Neural cell (in vitro differentiated cells): ENCODE results near the gene DR1. TPM values are rescaled to one million over a fixed set of nuclear protein-coding genes. Genes with fewer than 3 reads are reported as not detected.
"Not testable (repeated sequence)": the region's sequence is repeated elsewhere in the genome, so short reads cannot be mapped to it uniquely, and the experiment has no call there.

Experiments
- H2AFZ ChIP-seq: fragments of 200-600, 300-800 bp; sonication (generic), shearing (Covaris generic); 2 replicates; pipeline ENCODE4 v1.6.0; 2014; ENCODE audit warnings: low read depth, mild to moderate bottlenecking, antibody characterized with exemption, low read length, moderate library complexity
- H3F3A ChIP-seq: fragments of 200-600 bp; shearing (Covaris generic); 2 replicates; pipeline ENCODE4 v1.6.1; 2016; ENCODE audit warnings: mild to moderate bottlenecking, moderate library complexity, mixed read lengths, antibody characterized with exemption, low read length; ENCODE audit not compliant: insufficient read depth, poor library complexity, severe bottlenecking
- H3K27ac ChIP-seq: fragments of 200-600, 300-800 bp; sonication (generic), shearing (Covaris generic); 2 replicates; pipeline ENCODE4 v1.5.1; 2014; ENCODE audit warnings: mild to moderate bottlenecking, low read length, moderate library complexity
- H3K27me3 ChIP-seq: fragments of 300-800, 200-600 bp; sonication (generic), shearing (Covaris generic); 2 replicates; pipeline ENCODE4 v1.6.0; 2014; ENCODE audit warnings: mild to moderate bottlenecking, low read depth, low read length, moderate library complexity; ENCODE audit not compliant: insufficient read depth
- H3K36me3 ChIP-seq: fragments of 300-800, 200-600 bp; sonication (generic), shearing (Covaris generic); 2 replicates; pipeline ENCODE4 v1.5.1; 2014; ENCODE audit warnings: mild to moderate bottlenecking, antibody characterized with exemption, low read length, moderate library complexity; ENCODE audit not compliant: insufficient read depth
- H3K4me2 ChIP-seq: fragments of 300-800, 200-600 bp; sonication (generic), shearing (Covaris generic); 2 replicates; pipeline ENCODE4 v1.6.0; 2014; ENCODE audit warnings: mild to moderate bottlenecking, low read length
- H3K4me3 ChIP-seq: fragments of 300-800, 200-600 bp; sonication (generic), shearing (Covaris generic); 2 replicates; pipeline ENCODE4 v1.5.1; 2014; ENCODE audit warnings: mild to moderate bottlenecking, low read length, moderate library complexity
- H3K79me2 ChIP-seq: fragments of 200-600 bp; shearing (Covaris generic); replicated peaks from 2 replicates; pipeline ENCODE4 v1.6.0; 2014; ENCODE audit warnings: mild to moderate bottlenecking, low read length, moderate library complexity; ENCODE audit not compliant: insufficient read depth
- H3K9ac ChIP-seq: fragments of 300-800, 200-600 bp; sonication (generic), shearing (Covaris generic); 2 replicates; pipeline ENCODE4 v1.6.1; 2016; ENCODE audit warnings: mild to moderate bottlenecking, low read length, mixed read lengths
- H3K9me2 ChIP-seq: fragments of 200-600 bp; shearing (Covaris generic); 2 replicates; pipeline ENCODE4 v1.6.1; 2016; ENCODE audit warnings: mild to moderate bottlenecking, low read length, mixed read lengths; ENCODE audit not compliant: insufficient read depth
- H3K9me3 ChIP-seq: fragments of 200-600, 300-800 bp; sonication (generic), shearing (Covaris generic); 2 replicates; pipeline ENCODE4 v1.6.1; 2016; ENCODE audit warnings: mild to moderate bottlenecking, mixed run types, low read length, moderate library complexity, mixed read lengths
- H4K20me1 ChIP-seq: fragments of 200-600 bp; shearing (Covaris generic); 2 replicates; pipeline ENCODE4 v1.6.1; 2016; ENCODE audit warnings: mild to moderate bottlenecking, mixed run types; ENCODE audit not compliant: insufficient read depth
- EP300 ChIP-seq: fragments of 450-650 bp; conservative IDR thresholded peaks from 2 replicates; pipeline ENCODE4 v1.6.1; 2014; ENCODE audit warnings: antibody characterized with exemption, mild to moderate bottlenecking, moderate library complexity; ENCODE audit not compliant: poor library complexity, severe bottlenecking
- EZH2 ChIP-seq: fragments of 200-600, 300-800 bp; shearing (Covaris generic), sonication (generic); IDR thresholded peaks from 2 replicates; pipeline ENCODE4 v1.6.1; 2014; ENCODE audit warnings: antibody characterized with exemption, low read length, borderline replicate concordance, mild to moderate bottlenecking; ENCODE audit not compliant: insufficient read depth, poor library complexity, severe bottlenecking
- MXI1 ChIP-seq: fragments of 450-650 bp; conservative IDR thresholded peaks from 2 replicates; pipeline ENCODE4 v1.6.1; 2014; ENCODE audit warnings: antibody characterized with exemption, mild to moderate bottlenecking; ENCODE audit not compliant: poor library complexity, severe bottlenecking
- POLR2AphosphoS5 ChIP-seq: IDR thresholded peaks from 2 replicates; pipeline ENCODE4 v1.6.1; 2012
- RAD21 ChIP-seq: fragments of 450-650 bp; conservative IDR thresholded peaks from 2 replicates; pipeline ENCODE4 v1.6.1; 2014; ENCODE audit warnings: antibody characterized with exemption, mild to moderate bottlenecking, moderate library complexity
- SMC3 ChIP-seq: fragments of 450-650 bp; conservative IDR thresholded peaks from 2 replicates; pipeline ENCODE4 v1.6.1; 2014; ENCODE audit warnings: antibody characterized with exemption, mild to moderate bottlenecking, moderate library complexity; ENCODE audit not compliant: poor library complexity
- TAF1 ChIP-seq: IDR thresholded peaks from 2 replicates; pipeline ENCODE4 v1.6.1; 2012; ENCODE audit warnings: low read depth
- polyA plus RNA-seq: library from polyadenylated mRNA; depleted of rRNA; stranded (reverse); fragments of >200 nt; gene quantifications from 2 replicates; pipeline ENCODE4 v1.2.3, GENCODE V29; 2014
- TF ChIP-seq, protein P1 (sequence below): fragments of 450-650 bp; IDR thresholded peaks from 2 replicates; pipeline ENCODE4 v1.5.1; 2014; ENCODE audit warnings: antibody characterized with exemption, mild to moderate bottlenecking, moderate library complexity; ENCODE audit not compliant: poor library complexity, severe bottlenecking
- TF ChIP-seq, protein P2 (sequence below): IDR thresholded peaks from 2 replicates; pipeline ENCODE4 v1.6.1; 2012; ENCODE audit warnings: borderline replicate concordance

DR1 gene
- polyA plus RNA-seq, 1 donor from 2014 or later, result 57.2 TPM

DNA sequence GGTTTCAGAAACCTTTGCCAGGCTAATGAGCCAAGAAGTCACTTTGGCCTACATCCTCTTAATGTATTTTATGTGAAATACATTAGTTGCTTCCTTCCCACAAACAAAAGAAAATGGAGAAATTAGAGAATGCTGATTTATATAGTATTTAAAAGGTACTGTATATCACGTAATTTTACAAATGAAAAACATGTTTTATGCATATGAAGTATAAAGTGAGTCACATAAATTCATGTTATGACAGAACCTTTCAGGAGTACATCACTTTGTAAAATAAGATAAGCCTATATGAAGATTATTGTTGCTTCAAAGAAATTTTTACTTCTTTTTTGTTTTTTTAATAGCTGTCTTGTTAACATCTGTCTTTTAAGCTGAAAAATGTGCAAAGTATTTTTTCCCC is 4.6 kb downstream of the DR1 start:
- H3K9me2 ChIP-seq, result no peaks in the 10 kb centered on the region
- H3K9me3 ChIP-seq, result no peaks in the 10 kb centered on the region
- H3K9ac ChIP-seq, result no peak overlapping the region
- peaks cover 5% of the 10 kb centered on the region for H4K20me1 ChIP-seq
- H2AFZ ChIP-seq, result no peak overlapping the region
- H3K4me3 ChIP-seq, result peak overlapping the region; percentile 86
- TF ChIP-seq EZH2 (no peak), RAD21 (no peak), SMC3 (no peak), EP300 (no peak), POLR2AphosphoS5 (no peak), TAF1 (no peak), MXI1 (no peak)
- TF ChIP-seq, protein P1, sequence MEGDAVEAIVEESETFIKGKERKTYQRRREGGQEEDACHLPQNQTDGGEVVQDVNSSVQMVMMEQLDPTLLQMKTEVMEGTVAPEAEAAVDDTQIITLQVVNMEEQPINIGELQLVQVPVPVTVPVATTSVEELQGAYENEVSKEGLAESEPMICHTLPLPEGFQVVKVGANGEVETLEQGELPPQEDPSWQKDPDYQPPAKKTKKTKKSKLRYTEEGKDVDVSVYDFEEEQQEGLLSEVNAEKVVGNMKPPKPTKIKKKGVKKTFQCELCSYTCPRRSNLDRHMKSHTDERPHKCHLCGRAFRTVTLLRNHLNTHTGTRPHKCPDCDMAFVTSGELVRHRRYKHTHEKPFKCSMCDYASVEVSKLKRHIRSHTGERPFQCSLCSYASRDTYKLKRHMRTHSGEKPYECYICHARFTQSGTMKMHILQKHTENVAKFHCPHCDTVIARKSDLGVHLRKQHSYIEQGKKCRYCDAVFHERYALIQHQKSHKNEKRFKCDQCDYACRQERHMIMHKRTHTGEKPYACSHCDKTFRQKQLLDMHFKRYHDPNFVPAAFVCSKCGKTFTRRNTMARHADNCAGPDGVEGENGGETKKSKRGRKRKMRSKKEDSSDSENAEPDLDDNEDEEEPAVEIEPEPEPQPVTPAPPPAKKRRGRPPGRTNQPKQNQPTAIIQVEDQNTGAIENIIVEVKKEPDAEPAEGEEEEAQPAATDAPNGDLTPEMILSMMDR, result no peak
- TF ChIP-seq, protein P2, sequence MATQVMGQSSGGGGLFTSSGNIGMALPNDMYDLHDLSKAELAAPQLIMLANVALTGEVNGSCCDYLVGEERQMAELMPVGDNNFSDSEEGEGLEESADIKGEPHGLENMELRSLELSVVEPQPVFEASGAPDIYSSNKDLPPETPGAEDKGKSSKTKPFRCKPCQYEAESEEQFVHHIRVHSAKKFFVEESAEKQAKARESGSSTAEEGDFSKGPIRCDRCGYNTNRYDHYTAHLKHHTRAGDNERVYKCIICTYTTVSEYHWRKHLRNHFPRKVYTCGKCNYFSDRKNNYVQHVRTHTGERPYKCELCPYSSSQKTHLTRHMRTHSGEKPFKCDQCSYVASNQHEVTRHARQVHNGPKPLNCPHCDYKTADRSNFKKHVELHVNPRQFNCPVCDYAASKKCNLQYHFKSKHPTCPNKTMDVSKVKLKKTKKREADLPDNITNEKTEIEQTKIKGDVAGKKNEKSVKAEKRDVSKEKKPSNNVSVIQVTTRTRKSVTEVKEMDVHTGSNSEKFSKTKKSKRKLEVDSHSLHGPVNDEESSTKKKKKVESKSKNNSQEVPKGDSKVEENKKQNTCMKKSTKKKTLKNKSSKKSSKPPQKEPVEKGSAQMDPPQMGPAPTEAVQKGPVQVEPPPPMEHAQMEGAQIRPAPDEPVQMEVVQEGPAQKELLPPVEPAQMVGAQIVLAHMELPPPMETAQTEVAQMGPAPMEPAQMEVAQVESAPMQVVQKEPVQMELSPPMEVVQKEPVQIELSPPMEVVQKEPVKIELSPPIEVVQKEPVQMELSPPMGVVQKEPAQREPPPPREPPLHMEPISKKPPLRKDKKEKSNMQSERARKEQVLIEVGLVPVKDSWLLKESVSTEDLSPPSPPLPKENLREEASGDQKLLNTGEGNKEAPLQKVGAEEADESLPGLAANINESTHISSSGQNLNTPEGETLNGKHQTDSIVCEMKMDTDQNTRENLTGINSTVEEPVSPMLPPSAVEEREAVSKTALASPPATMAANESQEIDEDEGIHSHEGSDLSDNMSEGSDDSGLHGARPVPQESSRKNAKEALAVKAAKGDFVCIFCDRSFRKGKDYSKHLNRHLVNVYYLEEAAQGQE, result no peak
- peak overlapping the region; percentile 60 for H3K4me2 ChIP-seq
- peaks cover 6% of the 10 kb centered on the region for H3K36me3 ChIP-seq
- peaks cover 5% of the 10 kb centered on the region for H3F3A ChIP-seq
- no peaks in the 10 kb centered on the region for H3K27me3 ChIP-seq
- H3K27ac ChIP-seq, result no peak overlapping the region
- peaks cover 75% of the 10 kb centered on the region for H3K79me2 ChIP-seq

DNA sequence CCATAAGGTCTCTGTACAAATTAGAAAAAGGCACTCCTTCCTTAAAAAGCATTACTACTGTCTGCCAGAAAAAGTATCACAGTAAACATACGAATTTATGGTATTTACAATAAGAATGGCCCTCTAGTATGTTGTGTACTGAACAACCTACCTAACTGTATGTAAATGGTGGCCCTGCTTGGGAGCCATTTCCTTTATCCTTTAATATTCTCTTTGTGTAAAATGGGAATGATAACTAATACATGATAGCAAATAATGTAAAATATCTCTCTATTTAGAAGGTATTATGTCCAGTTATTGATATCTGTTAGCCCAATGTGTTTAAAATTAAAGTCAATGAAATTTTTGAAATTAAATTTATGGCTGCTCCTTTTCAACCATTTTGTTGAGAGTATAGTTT is 5.2 kb downstream of the DR1 start:
- Histone ChIP-seq H3K9me2 (no peaks in the 10 kb centered on the region), H3K4me2 (no peak overlapping the region), H2AFZ (no peak overlapping the region), H3K36me3 (peaks cover 6% of the 10 kb centered on the region), H3K9me3 (no peaks in the 10 kb centered on the region), H3K27me3 (no peaks in the 10 kb centered on the region), H3K9ac (no peak overlapping the region), H3K79me2 (peaks cover 75% of the 10 kb centered on the region), H3K27ac (no peak overlapping the region), H4K20me1 (peaks cover 5% of the 10 kb centered on the region), H3K4me3 (peak overlapping the region; percentile 86), H3F3A (peaks cover 3% of the 10 kb centered on the region)
- no peak for TF ChIP-seq TAF1
- TF ChIP-seq EP300, result no peak
- TF ChIP-seq SMC3, result no peak
- TF ChIP-seq POLR2AphosphoS5, result no peak
- TF ChIP-seq MXI1, result no peak
- TF ChIP-seq, protein P1, result no peak
- TF ChIP-seq, protein P2, result no peak
- no peak for TF ChIP-seq EZH2
- TF ChIP-seq RAD21, result no peak

DNA sequence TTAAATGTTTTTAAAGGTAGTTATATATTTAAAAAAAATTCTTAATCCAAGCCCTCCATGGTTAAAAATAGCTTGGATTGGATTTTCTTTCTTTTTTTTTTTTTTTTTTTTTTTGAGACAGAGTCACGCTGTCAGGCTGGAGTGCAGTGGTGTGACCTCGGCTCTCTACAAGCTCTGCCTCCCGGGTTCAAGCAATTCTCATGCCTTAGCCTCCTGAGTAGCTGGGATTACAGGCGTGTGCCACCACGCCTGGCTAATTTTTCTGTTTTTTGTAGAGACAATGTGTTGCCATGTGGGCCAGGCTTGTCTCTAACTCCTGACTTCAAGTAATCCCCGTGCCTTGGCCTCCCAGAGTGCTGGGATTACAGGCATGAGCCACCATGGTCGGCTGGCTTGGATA is 5.6 kb downstream of the DR1 start:
- H3K27ac ChIP-seq, H3K9ac ChIP-seq, H3K27me3 ChIP-seq, H3K9me2 ChIP-seq, H3F3A ChIP-seq, H3K9me3 ChIP-seq, H3K36me3 ChIP-seq, H2AFZ ChIP-seq, H3K4me2 ChIP-seq, H4K20me1 ChIP-seq: not testable (repeated sequence)
- Histone ChIP-seq H3K79me2 (peaks cover 73% of the 10 kb centered on the region), H3K4me3 (peak overlapping the region; percentile 86)
